Stimulated activated CD4-positive, alpha-beta T cell treated with anti-CD3 and anti-CD28 coated beads, Interleukin-1b, Interleukin-23, amount 100 ng/mL, for 24 hours (primary cell): ENCODE results near the gene TIMP2.
"Not testable (repeated sequence)": the region's sequence is repeated elsewhere in the genome, so short reads cannot be mapped to it uniquely, and the experiment has no call there.

ENCODE experiments used
- DNase-seq, 4 experiments: peaks; one replicate each; pipeline ENCODE4 v3.0.0-alpha.2; 2020; ENCODE audit warnings: low read depth in 4 of 4, low spot score in 1 of 4

TIMP2 gene

GRCh38 chr17:78891406-78892061, 33.7 kb downstream of the TIMP2 start:
- no peak for DNase-seq

- DNase-seq: no peak
Measured at GRCh38 chr17:78890498-78890897, 34.7 kb downstream of the TIMP2 start.

GRCh38 chr17:78890096-78890495, 35.1 kb downstream of the TIMP2 start:
- not testable (repeated sequence) for DNase-seq

- DNase-seq: no peak
Measured at GRCh38 chr17:78889531-78889930, 35.7 kb downstream of the TIMP2 start.

- DNase-seq: no peak
Measured at GRCh38 chr17:78888941-78889518, 36.2 kb downstream of the TIMP2 start.

GRCh38 chr17:78886954-78887353, 38.2 kb downstream of the TIMP2 start:
- DNase-seq: no peak

- no peak for DNase-seq
Measured at GRCh38 chr17:78885956-78886355, 39.2 kb downstream of the TIMP2 start.

- DNase-seq: no peak
Measured at GRCh38 chr17:78884876-78885667, 40.1 kb downstream of the TIMP2 start.

GRCh38 chr17:78884148-78884825, 40.9 kb downstream of the TIMP2 start:
- DNase-seq: no peak

GRCh38 chr17:78883533-78884131, 41.6 kb downstream of the TIMP2 start:
- DNase-seq: no peak

- no peak for DNase-seq
Measured at GRCh38 chr17:78883089-78883532, 42.1 kb downstream of the TIMP2 start.

- DNase-seq: no peak
Measured at GRCh38 chr17:78882540-78883088, 42.6 kb downstream of the TIMP2 start.

GRCh38 chr17:78879635-78880186, 45.5 kb downstream of the TIMP2 start:
- DNase-seq: no peak

- DNase-seq: no peak
Measured at GRCh38 chr17:78878871-78879527, 46.2 kb downstream of the TIMP2 start.

- no peak for DNase-seq
Measured at GRCh38 chr17:78878261-78878660, 46.9 kb downstream of the TIMP2 start.

GRCh38 chr17:78876954-78877517, 48.2 kb downstream of the TIMP2 start:
- not testable (repeated sequence) for DNase-seq

- DNase-seq: no peak
Measured at GRCh38 chr17:78876094-78876597, 49.0 kb downstream of the TIMP2 start.

GRCh38 chr17:78875363-78876093, 49.7 kb downstream of the TIMP2 start:
- no peak for DNase-seq
